ENCODE data around the gene WDR64. TPM values are rescaled to one million over a fixed set of nuclear protein-coding genes. Genes with fewer than 3 reads are reported as not detected.

The WDR64 gene
- total RNA-seq, 3 donors from 2014 or later, result not detected

- no peak for TF ChIP-seq CTCF (IDR thresholded peaks at IDR 0.05)
- TF ChIP-seq POLR2AphosphoS5 (IDR thresholded peaks at IDR 0.05), result no peak
- TF ChIP-seq POLR2A (IDR thresholded peaks at IDR 0.05), result no peak
- intact Hi-C loops (cut with DNase I; ENCODE audit: low total_unique reads), result no loop called here
- Histone ChIP-seq H3K27me3 (no peaks in the 10 kb centered on the region), H3K4me3 (no peak overlapping the region), H3K36me3 (no peaks in the 10 kb centered on the region), H3K9me3 (no peaks in the 10 kb centered on the region), H3K4me1 (no peaks in the 10 kb centered on the region), H3K27ac (no peak overlapping the region)
- DNase-seq (ENCODE audit: low spot score in 2 of 2), result no peak
Measured at GRCh38 chr1:241770115-241770514, 118.0 kb downstream of the WDR64 start.

- Histone ChIP-seq H3K4me1 (no peaks in the 10 kb centered on the region), H3K36me3 (no peaks in the 10 kb centered on the region), H3K27ac (no peak overlapping the region), H3K9me3 (no peaks in the 10 kb centered on the region), H3K27me3 (no peaks in the 10 kb centered on the region), H3K4me3 (no peak overlapping the region)
- TF ChIP-seq POLR2A (IDR thresholded peaks at IDR 0.05) (no peak), POLR2AphosphoS5 (IDR thresholded peaks at IDR 0.05) (no peak), CTCF (IDR thresholded peaks at IDR 0.05) (no peak)
- intact Hi-C loops (cut with DNase I; ENCODE audit: low total_unique reads), result no loop called here
- DNase-seq (ENCODE audit: low spot score in 2 of 2), result no peak
Measured at GRCh38 chr1:241771117-241771516, 119.0 kb downstream of the WDR64 start.

GRCh38 chr1:241772932-241773500 is 120.9 kb downstream of the WDR64 start:
- Histone ChIP-seq H3K36me3 (no peaks in the 10 kb centered on the region), H3K4me3 (no peak overlapping the region), H3K4me1 (no peaks in the 10 kb centered on the region), H3K27me3 (no peaks in the 10 kb centered on the region), H3K27ac (no peak overlapping the region), H3K9me3 (no peaks in the 10 kb centered on the region)
- intact Hi-C loops (cut with DNase I; ENCODE audit: low total_unique reads), result no loop called here
- TF ChIP-seq CTCF (IDR thresholded peaks at IDR 0.05) (no peak), POLR2AphosphoS5 (IDR thresholded peaks at IDR 0.05) (no peak)
- no peak for DNase-seq (ENCODE audit: low spot score in 2 of 2)

GRCh38 chr1:241773991-241774390 is 121.9 kb downstream of the WDR64 start:
- Histone ChIP-seq H3K27me3 (no peaks in the 10 kb centered on the region), H3K4me1 (no peaks in the 10 kb centered on the region), H3K36me3 (no peaks in the 10 kb centered on the region), H3K9me3 (no peaks in the 10 kb centered on the region), H3K4me3 (no peak overlapping the region), H3K27ac (no peak overlapping the region)
- DNase-seq (ENCODE audit: low spot score in 2 of 2), result no peak
- intact Hi-C loops (cut with DNase I; ENCODE audit: low total_unique reads), result no loop called here
- TF ChIP-seq POLR2AphosphoS5 (IDR thresholded peaks at IDR 0.05) (no peak), POLR2A (IDR thresholded peaks at IDR 0.05) (no peak), CTCF (IDR thresholded peaks at IDR 0.05) (no peak)

GRCh38 chr1:241775021-241775420 is 122.9 kb downstream of the WDR64 start:
- H3K27ac ChIP-seq, result no peak overlapping the region
- H3K4me1 ChIP-seq, result no peaks in the 10 kb centered on the region
- no peaks in the 10 kb centered on the region for H3K9me3 ChIP-seq
- H3K4me3 ChIP-seq, result no peak overlapping the region
- H3K27me3 ChIP-seq, result no peaks in the 10 kb centered on the region
- H3K36me3 ChIP-seq, result no peaks in the 10 kb centered on the region
- intact Hi-C loops (cut with DNase I; ENCODE audit: low total_unique reads), result no loop called here
- TF ChIP-seq POLR2A (IDR thresholded peaks at IDR 0.05), result no peak
- no peak for TF ChIP-seq POLR2AphosphoS5 (IDR thresholded peaks at IDR 0.05)
- DNase-seq (ENCODE audit: low spot score in 2 of 2), result no peak

GRCh38 chr1:241776911-241777310 is 124.8 kb downstream of the WDR64 start:
- H3K27me3 ChIP-seq, result no peaks in the 10 kb centered on the region
- no peak for DNase-seq (ENCODE audit: low spot score in 2 of 2)
- H3K36me3 ChIP-seq, result no peaks in the 10 kb centered on the region
- intact Hi-C loops (cut with DNase I; ENCODE audit: low total_unique reads), result no loop called here
- H3K4me1 ChIP-seq, result no peaks in the 10 kb centered on the region
- H3K27ac ChIP-seq, result no peak overlapping the region
- H3K9me3 ChIP-seq, result no peaks in the 10 kb centered on the region
- H3K4me3 ChIP-seq, result no peak overlapping the region
- TF ChIP-seq POLR2AphosphoS5 (IDR thresholded peaks at IDR 0.05), result no peak
- TF ChIP-seq CTCF (IDR thresholded peaks at IDR 0.05), result no peak
- TF ChIP-seq POLR2A (IDR thresholded peaks at IDR 0.05), result no peak
